HG03045 (cell line): ENCODE results near the gene KRT20.

Experiments used
- ATAC-seq: cut with Tn5 transposase; IDR thresholded peaks from one replicate; pipeline ENCODE4 v1.9.1; 2021; ENCODE audit warnings: mild to moderate bottlenecking, moderate library complexity; ENCODE audit not compliant: unreplicated experiment

Gene KRT20

GRCh38 chr17:40854175-40854814 is 30.7 kb downstream of the KRT20 start:
- ATAC-seq: no peak

GRCh38 chr17:40852364-40852763 is 32.7 kb downstream of the KRT20 start:
- ATAC-seq: no peak

DNA sequence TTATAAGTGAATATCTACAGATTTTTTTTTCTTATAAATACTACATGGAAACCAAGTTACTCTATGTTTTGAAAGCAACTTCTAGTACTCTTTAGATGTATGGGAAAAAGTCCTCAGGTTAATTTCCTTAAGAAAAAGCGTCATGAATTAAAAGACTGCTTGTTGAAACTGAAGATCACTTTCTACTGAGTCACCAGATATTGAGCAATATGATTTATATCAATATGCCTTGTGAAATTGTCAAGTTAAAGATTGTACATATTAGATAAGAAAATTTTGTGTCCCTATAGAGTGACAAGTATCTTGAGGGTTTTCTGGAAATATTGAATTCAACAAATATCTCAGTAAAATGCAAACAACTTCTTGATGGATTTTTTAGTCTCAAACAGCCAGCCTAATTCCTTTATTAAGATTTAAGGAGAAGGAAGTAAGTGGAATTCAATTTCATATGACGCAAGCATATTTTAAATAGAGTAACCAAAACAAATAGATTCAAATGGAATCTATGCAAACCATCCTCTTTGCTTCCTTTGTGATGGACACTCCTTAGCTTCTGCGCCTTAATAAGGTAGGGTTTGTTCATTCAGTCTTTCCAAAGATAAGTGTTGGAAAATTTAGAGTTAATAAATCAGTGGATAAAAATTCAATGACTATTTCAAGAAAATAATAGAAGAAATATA is 34.6 kb downstream of the KRT20 start:
- ATAC-seq: no peak

DNA sequence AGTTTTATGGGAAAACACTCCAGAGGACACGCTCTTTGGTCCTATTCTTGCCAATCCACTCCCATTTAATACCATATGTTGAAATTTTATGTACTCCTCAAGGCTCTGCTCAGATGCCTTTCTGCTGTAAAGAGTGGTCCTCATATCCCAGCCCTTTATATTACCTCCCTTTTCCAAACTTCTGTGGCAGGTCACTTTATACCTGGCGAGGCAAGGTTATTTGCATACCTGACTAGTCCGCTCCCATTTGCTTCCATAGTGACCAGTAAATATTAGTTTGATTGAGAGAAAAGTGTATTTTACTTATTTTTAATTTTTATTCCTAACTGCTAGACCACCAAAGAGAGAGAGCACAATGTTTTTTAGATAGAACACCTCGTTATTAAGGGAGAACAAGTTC is 35.3 kb downstream of the KRT20 start:
- ATAC-seq: no peak

DNA sequence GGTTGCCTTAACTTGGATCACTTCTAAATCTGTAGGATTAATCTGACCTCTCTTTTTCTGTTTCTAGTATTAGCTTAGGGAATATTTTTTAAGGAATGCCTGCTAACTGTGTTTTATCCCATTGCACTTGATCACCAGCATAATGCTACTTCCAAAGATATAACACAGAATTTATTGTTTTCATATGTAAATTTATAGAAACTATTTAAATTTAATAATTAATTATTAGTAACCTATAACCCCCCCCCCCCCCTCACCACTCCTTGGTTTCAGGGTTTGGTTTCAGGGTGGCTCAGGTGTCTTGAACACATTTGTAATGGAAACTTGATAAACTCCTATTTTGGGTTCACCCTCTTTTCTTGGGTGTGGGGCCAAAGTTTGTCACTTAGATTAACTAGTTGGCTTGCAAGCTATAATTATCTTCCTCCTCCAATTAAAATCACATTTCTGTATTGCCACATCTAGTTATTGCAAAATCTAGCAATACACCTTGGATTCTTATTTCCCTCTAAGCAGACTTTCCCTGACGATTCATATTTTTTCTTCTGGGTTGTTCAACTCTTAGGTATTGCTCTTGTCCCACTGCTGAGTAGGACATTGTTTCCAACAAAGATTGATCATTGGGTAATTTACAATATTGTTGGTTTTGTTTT is 36.3 kb downstream of the KRT20 start:
- no peak for ATAC-seq

DNA sequence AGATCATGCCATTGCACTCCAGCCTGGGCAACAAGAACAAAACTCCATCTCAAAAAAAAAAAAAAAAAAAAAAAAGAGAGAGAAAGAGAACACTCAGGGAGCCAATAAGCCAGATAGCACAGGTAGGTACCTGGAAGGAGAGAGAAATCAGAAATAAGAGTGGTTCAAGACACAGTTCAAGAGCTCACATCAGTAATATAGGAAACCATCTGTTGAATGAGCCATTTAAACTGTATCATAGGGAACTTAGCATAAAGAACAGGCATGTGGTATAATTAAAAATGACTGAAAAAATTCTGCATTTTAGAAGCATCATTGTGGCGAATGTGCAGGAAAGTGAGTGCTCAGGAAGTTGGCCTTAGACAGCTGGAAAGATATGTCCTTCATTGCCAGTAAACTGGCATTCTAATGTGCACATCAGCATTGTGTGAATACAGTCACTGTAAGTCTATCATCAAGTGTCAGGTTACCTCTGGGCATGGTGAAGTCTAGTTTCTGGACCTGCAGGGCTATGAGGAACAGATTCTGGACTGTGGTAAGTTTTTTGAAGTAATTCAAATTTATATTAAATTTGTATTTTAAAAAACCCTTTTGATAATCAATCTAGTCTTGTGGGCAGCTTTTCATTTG is 38.4 kb downstream of the KRT20 start:
- ATAC-seq: no peak

GRCh38 chr17:40844671-40845107 is 40.4 kb downstream of the KRT20 start:
- ATAC-seq: no peak

DNA sequence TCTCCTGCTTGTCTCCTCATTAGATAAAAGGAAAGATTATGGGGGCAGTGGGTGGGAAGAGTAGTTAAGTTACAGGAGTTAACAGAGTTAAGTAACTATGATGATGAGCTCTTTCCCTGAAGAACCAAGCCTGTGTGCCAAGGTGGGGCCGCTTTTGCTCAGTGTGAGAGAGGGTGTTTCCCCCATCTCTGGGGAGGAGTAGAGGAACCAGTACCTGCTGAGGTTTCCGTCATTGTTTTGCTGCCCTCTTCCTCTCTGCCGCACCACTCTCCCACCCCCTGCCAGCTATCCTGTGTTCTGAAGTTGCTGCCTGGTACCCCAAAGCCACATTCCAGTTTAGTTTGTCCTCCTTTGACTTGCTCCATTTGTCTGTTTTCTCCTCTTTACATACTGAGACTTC is 41.8 kb downstream of the KRT20 start:
- no peak for ATAC-seq

DNA sequence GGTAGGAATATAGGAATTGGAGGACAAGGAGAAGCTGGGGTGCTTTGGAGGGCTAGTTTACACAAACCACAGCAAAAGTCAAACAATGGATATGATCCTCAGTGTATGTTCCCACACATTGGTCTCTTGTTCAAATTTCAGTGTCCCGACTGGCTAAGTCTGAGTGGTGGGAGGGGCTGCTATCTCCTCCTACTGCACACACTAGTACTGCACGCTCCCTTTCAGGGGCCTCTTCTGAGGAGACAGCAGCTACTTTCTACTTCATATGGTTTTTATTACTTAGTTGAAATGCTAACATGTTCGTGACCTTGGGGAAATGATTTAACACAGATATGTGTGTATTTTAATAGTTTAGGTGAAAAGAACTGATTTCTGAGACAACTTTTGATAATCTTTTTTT is 43.8 kb downstream of the KRT20 start:
- ATAC-seq: no peak

DNA sequence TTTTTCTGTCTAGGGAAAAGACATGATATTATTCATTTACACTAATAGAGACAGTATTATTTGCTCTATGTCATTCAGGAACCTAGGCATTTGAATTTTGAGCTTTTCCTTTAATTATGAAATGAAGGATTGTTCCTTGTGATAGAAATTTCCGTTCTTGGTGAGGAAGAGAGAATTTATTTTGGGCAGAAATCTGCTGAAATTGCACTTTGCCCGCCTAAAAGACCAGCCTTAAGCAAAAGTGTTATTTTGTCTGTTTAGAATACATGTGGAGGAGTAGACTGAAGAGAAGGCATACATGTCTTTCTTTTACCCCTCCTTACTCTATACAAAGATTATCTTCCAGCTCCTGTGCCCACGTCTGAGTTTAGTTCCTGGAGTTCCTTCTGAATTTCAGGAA is 45.8 kb downstream of the KRT20 start:
- ATAC-seq: no peak

DNA sequence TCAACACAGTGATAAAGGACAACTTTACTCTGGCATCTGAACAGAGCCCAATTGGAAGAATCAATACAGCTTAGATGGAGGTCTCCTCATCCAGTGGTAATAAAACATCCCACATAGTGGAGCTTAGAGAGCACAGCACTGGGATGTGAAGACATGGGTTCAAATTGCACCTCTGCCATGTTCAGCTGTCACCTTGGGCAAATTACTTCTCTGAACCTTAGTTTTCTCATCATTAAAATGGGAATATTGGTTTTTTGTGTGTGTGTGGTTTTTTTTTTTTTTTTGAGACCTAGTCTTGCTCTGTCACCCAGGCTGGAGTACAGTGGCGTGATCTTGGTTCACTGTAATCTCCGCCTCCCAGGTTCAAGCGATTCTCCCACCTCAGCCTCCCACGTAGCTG is 49.0 kb downstream of the KRT20 start:
- no peak for ATAC-seq

DNA sequence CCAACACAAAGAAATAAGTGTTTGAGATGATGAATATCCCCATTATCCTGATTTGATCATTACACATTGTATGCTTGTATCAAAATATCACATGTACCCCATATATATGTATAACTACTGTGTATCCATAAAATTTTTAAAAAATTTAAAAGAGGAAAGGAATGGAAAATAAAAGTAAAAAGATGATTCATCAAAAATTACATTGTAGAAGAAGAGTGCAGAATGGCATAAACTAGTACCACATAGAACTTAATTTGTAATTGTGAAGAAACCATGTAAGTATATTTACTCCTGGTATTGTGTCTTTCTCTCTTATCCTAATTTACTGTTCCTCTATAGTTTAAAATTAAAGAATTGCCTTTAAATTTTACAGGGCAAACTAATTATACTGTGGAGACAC is 51.2 kb downstream of the KRT20 start:
- no peak for ATAC-seq

DNA sequence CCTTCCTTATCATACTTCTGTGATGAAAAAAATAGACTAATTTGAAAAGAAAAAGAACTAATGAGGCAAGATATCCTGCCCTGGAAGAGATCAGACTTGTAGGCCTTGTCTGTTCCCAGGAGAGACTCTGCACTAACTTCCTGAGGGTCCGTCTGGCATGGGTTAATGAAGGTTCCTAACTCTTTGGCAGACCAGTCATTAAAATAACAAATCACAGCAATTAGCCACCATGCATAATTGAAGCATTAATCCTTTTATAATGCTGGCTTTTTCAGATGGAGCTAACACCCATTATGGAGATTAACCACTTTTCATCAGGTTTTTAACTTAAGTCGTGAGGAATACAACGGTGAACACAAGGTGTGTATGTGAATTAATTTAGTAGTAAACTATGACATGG is 52.2 kb downstream of the KRT20 start:
- ATAC-seq: no peak

DNA sequence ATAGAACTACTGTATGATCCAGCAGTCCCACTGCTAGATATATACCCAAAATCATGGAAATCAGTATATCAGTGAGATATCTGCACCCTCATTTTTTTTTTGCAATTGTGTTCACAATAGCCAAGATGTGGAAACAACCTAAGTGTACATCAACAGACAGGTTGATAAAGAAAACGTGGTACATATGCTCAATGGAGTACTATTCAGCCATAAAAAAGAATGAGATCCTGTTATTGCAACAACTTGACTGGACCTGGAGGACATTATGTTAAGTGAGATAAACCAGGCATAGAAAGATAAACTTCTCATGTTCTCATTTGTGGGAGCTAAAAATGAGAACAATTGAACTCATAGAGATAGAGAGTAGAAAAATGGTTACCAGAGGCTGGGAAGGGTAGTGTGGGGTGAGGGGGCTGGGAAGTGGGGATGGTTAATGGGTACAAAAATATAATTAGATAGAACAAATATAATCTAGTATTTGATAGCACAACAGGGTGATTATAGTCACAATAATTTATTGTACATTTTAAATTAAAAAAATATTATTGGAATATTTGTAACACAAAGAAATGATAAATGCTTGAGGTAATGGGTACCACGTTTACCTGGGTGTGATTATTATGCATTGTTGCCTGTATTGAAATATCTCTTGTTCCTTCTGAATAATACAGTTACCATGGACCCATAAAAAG is 54.8 kb downstream of the KRT20 start:
- ATAC-seq: no peak

GRCh38 chr17:40828454-40829044 is 56.5 kb downstream of the KRT20 start:
- ATAC-seq: no peak

- no peak for ATAC-seq
Measured at GRCh38 chr17:40827746-40828453, 57.1 kb downstream of the KRT20 start.
